Measurements from ENCODE around the gene GJD3. TPM values are rescaled to one million over a fixed set of nuclear protein-coding genes. Genes with fewer than 3 reads are reported as not detected.

Gene GJD3
- total RNA-seq, 4 donors from 2014 or later = 2.1 TPM; not detected in 3

DNA sequence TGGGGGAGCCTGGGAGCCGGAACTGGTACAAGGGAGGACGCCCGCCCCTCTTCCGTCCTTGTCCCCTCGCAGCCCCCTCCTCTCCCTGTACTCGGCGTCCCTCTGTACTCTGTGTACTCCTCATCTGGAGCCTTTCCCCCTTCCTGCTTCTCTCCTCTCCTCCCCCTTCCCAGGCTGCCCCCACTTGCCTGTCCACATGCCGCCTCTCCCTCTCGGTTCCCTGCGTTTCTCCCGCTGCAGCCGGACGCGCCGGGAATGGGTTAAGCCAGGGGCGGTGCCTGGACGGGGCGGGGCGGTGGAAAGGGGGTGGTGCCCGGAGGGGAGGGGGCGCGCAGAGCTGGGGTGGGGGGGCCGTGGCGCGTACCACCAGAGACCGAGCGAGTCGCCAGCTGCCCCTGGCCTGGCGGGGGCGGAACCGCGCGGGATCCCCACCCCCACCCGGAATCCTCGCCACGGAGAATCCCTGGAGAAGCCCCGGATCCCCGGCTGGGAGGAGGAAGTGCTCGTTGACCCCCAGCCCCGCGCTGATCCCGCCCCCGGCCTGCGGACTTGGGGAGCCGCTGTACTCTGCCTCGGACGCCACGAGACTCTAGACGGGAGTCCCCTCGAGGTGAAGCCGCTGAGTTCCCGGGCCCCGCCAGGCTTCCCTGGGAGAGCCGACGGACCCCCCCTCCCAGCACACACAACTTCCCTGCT, 22.6 kb downstream of the GJD3 start:
- Histone ChIP-seq H3K27me3 (no peaks in the 10 kb centered on the region), H3K4me1 (peaks cover 96% of the 10 kb centered on the region), H3K27ac (peak overlapping the region; percentile 96), H3K4me3 (peak overlapping the region; percentile 70), H3K36me3 (no peaks in the 10 kb centered on the region), H3K9me3 (no peaks in the 10 kb centered on the region)
- DNase-seq (ENCODE audit: low spot score in 2 of 2) = peak in 1 of 2 donors; percentile 93
- TF ChIP-seq POLR2A (IDR thresholded peaks at IDR 0.05) (no peak), POLR2AphosphoS5 (IDR thresholded peaks at IDR 0.05) (no peak), EP300 (IDR thresholded peaks at IDR 0.05) (no peak)
- TF ChIP-seq, protein P1, sequence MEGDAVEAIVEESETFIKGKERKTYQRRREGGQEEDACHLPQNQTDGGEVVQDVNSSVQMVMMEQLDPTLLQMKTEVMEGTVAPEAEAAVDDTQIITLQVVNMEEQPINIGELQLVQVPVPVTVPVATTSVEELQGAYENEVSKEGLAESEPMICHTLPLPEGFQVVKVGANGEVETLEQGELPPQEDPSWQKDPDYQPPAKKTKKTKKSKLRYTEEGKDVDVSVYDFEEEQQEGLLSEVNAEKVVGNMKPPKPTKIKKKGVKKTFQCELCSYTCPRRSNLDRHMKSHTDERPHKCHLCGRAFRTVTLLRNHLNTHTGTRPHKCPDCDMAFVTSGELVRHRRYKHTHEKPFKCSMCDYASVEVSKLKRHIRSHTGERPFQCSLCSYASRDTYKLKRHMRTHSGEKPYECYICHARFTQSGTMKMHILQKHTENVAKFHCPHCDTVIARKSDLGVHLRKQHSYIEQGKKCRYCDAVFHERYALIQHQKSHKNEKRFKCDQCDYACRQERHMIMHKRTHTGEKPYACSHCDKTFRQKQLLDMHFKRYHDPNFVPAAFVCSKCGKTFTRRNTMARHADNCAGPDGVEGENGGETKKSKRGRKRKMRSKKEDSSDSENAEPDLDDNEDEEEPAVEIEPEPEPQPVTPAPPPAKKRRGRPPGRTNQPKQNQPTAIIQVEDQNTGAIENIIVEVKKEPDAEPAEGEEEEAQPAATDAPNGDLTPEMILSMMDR (IDR thresholded peaks at IDR 0.05) = no peak
- WGBS = 2% methylated on average over 22 of the region's 55 CpGs

DNA sequence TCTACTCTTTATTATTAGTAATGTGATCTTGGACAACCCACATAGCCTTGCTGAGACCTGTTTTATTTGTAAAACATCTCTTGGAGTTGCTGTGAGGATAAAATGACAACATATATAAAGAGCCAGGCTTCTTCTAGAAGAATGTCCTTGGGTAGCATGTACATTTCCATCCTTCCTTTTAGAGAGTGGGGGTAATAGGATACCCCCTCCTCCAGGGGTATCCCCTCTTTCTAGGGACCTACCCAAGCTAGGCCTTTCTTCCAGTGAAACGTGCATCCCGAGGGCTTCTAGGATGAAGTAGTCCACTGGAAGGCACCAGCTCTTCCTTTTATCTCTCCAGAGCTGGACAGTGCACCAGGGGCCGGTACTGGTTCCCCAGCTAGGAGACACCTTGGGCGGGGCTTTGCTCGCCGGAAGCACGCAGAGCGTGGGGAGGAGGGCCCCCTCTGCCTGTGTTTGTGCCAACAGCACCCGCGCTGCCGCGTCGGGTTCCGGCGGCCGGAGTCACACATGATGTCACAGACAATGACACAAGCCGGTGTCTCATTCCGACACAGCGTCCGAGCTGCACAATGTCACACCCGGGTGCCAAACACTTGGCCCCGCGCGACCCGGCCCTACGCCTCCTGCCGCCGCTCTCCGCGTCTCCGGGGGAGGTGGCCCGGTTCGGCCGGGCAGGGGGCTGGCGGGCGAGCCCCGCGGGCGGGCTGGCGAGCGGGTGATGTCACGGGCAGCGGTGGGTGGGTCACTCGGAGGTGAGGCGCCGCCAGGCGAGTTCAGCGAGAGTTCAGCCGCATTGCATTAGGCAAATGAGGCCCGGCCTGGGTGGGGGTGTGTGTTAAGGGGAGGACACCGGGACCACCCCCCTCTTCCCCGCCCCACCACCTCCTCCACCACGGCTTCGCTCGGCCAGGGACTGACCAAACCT, 23.4 kb downstream of the GJD3 start:
- Histone ChIP-seq H3K4me1 (peaks cover 95% of the 10 kb centered on the region), H3K27me3 (no peaks in the 10 kb centered on the region), H3K9me3 (no peaks in the 10 kb centered on the region), H3K36me3 (no peaks in the 10 kb centered on the region), H3K4me3 (peak overlapping the region; percentile 70), H3K27ac (peak overlapping the region; percentile 96)
- 0% methylated on average over 3 of the region's 55 CpGs for WGBS
- DNase-seq (ENCODE audit: low spot score in 2 of 2) = peak; percentile 96 to 98
- TF ChIP-seq POLR2A (IDR thresholded peaks at IDR 0.05) (peak; percentile 33 to 86), POLR2AphosphoS5 (IDR thresholded peaks at IDR 0.05) (peak in 2 of 3 donors; percentile 71 to 86), EP300 (IDR thresholded peaks at IDR 0.05) (no peak)
- TF ChIP-seq, protein P1 (IDR thresholded peaks at IDR 0.05) = no peak

DNA sequence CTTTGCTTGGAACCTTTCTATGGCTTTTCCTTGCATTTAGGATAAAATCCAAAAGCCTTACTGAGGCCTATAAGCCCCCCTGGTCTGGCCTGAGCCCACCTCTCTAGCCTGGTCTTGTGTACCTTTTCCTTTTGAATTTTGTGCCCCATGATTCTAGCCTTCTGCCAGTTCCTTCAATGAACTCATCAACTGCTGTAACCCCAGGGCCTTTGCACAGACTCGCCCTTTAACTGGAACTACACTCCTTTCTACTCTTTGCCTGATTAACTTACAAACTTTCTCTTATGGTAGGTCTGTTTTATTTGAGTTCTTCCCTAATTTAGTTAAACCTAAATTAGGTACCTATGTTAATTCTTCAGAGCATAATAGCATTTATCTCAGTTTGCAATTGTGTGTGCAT, 24.2 kb downstream of the GJD3 start:
- no peak overlapping the region for H3K4me3 ChIP-seq

DNA sequence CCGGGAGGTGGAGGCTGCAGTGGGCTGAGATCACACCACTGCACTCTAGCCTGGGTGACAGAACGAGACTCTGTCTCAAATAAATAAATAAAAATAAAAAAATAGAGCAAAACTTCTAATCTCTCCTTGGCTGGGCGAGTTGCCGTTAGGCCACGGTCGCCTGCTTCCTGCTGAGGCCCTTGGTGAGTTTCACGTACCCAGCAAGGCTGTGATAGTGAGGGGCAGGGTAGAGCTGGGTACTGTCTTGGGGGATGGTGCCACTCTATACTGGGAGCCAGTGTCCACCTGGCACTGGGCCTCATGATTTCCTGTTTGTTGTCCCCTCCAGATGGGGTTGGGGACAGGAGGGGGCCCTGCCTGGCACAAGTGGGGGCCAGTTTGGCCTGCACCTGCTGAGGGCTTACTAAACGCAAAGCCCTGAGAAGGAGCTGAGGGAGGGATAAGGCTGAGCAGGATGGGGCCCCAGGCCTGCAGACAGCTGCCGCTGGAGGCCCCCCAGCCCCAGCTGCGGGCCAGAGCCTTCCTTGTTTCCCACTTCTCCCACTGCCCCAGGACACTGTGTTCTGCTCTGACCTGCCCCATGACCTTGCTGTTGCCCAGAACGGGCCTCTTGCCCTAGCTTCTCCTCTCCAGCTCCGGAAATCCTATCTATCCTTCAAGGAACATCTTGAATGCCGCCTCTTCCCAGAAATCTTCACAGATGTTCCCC, 25.4 kb downstream of the GJD3 start:
- 70% methylated on average over 12 of the region's 13 CpGs for WGBS
- DNase-seq (ENCODE audit: low spot score in 2 of 2) = no peak
- Histone ChIP-seq H3K9me3 (no peaks in the 10 kb centered on the region), H3K36me3 (no peaks in the 10 kb centered on the region), H3K27ac (peak overlapping the region; percentile 96), H3K4me3 (no peak overlapping the region), H3K27me3 (no peaks in the 10 kb centered on the region), H3K4me1 (peaks cover 95% of the 10 kb centered on the region)
- TF ChIP-seq EP300 (IDR thresholded peaks at IDR 0.05) (no peak), POLR2AphosphoS5 (IDR thresholded peaks at IDR 0.05) (no peak), POLR2A (IDR thresholded peaks at IDR 0.05) (no peak)
- TF ChIP-seq, protein P1 (IDR thresholded peaks at IDR 0.05) = no peak

More for the DNA sequence above, 24.2 kb downstream of the GJD3 start:
- peaks cover 95% of the 10 kb centered on the region for H3K4me1 ChIP-seq
- H3K27me3 ChIP-seq = no peaks in the 10 kb centered on the region
- H3K27ac ChIP-seq = peak overlapping the region; percentile 96
- 78% methylated on average over 1 of the region's 1 CpG for WGBS
- TF ChIP-seq POLR2A (IDR thresholded peaks at IDR 0.05) = no peak
- TF ChIP-seq, protein P1 (IDR thresholded peaks at IDR 0.05) = no peak
- no peak for TF ChIP-seq POLR2AphosphoS5 (IDR thresholded peaks at IDR 0.05)
- TF ChIP-seq EP300 (IDR thresholded peaks at IDR 0.05) = no peak
- no peaks in the 10 kb centered on the region for H3K9me3 ChIP-seq
- no peak for DNase-seq (ENCODE audit: low spot score in 2 of 2)
- no peaks in the 10 kb centered on the region for H3K36me3 ChIP-seq

All from suprapubic skin (tissue), 4 donors.